Measurements from ENCODE around the gene CDH4.

Gene CDH4

DNA sequence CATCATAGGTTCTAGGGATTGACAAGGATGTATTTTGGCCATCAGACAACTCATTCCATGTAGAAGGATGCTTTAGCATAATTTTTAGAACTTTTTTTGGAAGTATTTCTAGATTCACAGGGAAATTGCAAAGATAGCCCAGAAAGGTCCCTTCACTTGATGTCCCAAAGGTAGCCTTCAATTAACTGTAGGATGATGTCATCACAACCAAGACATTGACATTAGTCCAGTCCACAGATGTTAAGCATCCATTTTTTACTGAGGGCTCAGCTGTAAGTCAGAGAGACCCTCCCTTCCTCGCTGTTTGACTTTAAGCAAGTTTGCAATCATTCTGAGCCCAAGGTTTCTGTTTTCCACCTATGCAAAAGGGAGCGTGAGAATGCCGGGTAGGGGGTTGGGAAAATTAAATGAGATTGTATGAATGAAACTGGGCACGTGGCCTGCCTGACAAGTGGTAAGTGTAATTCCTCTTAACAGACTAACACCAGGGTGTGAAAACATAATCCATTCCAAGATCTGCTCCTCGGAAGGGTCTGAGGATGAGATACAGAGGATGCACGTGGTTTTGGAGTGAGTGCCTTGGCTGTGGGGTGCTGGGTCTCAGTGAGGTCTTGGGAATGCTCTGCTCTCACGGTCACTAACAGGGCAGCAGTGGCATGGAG lies 126.8 kb downstream of the CDH4 start:
- Histone ChIP-seq H3K4me1 (ENCODE audit: control insufficient read depth in 1 of 2, insufficient read depth in 2 of 2, low read length in 2 of 2) (no peaks in the 10 kb centered on the region), H3K36me3 (ENCODE audit: control insufficient read depth in 1 of 2, insufficient read depth in 2 of 2, low read length in 2 of 2) (no peaks in the 10 kb centered on the region), H3K27me3 (ENCODE audit: low read depth, low read length) (no peaks in the 10 kb centered on the region), H3K9me3 (ENCODE audit: control insufficient read depth in 1 of 2, low read length in 2 of 2) (peaks cover 4 to 7% of the 10 kb centered on the region in 2 donors), H3K27ac (ENCODE audit: low read length) (no peak overlapping the region), H3K4me3 (ENCODE audit: low read depth in 1 of 2, low read length in 2 of 2) (no peak overlapping the region)

DNA sequence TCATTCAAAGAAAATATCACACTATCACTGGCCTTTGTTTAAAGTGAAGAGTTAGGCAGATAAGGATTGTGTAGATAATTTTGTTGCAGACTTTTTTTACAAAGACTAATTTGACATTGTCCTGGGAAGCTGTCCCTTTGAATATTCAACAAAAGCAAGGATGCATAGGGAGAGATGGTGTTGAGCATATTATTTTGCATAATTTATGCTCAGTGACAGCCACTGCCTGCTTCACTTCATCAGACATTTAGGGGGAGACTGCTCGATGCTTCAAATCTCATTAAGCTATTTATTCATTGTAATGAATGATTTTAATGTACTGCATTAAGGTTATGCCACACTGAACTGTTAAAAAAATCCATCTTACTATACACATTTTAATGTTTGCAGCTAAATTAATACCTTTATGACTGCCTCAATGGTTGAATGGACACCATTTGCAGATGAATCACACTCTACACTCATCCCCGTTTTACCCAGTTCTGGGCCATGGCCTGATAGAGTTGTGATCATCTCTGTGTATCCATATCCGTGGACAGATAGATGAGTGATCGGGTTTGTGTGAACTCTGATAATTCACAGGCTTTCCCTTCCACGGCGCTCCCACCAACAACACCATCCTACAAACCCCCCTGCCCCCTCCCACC lies 128.0 kb downstream of the CDH4 start:
- H3K27ac ChIP-seq (ENCODE audit: low read length): no peak overlapping the region
- no peaks in the 10 kb centered on the region for H3K36me3 ChIP-seq (ENCODE audit: control insufficient read depth in 1 of 2, insufficient read depth in 2 of 2, low read length in 2 of 2)
- H3K27me3 ChIP-seq (ENCODE audit: low read depth, low read length): no peaks in the 10 kb centered on the region
- H3K4me3 ChIP-seq (ENCODE audit: low read depth in 1 of 2, low read length in 2 of 2): no peak overlapping the region
- H3K9me3 ChIP-seq (ENCODE audit: control insufficient read depth in 1 of 2, low read length in 2 of 2): peaks cover 4 to 7% of the 10 kb centered on the region in 2 donors
- H3K4me1 ChIP-seq (ENCODE audit: control insufficient read depth in 1 of 2, insufficient read depth in 2 of 2, low read length in 2 of 2): no peaks in the 10 kb centered on the region

DNA sequence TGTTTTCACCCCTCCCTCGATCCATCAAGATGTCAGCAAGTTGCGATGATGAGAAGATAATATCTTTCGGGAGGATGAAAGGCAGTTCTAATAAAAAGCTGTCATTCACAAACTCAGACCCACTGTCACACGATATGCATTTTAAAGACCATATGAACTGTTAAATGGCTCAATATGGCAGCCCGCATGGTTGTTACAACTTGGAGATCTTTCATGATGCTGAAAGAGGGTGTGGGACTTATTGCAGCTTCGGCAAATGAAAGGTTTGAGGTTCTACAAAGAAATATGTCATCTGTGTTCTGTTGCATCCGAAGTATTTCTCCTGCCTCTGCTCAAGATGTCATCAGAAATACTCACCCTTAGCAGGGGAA lies 128.5 kb downstream of the CDH4 start:
- Histone ChIP-seq H3K4me3 (ENCODE audit: low read depth in 1 of 2, low read length in 2 of 2) (no peak overlapping the region), H3K36me3 (ENCODE audit: control insufficient read depth in 1 of 2, insufficient read depth in 2 of 2, low read length in 2 of 2) (no peaks in the 10 kb centered on the region), H3K27me3 (ENCODE audit: low read depth, low read length) (no peaks in the 10 kb centered on the region), H3K4me1 (ENCODE audit: control insufficient read depth in 1 of 2, insufficient read depth in 2 of 2, low read length in 2 of 2) (no peaks in the 10 kb centered on the region), H3K9me3 (ENCODE audit: control insufficient read depth in 1 of 2, low read length in 2 of 2) (peaks cover 4 to 7% of the 10 kb centered on the region in 2 donors), H3K27ac (ENCODE audit: low read length) (no peak overlapping the region)

DNA sequence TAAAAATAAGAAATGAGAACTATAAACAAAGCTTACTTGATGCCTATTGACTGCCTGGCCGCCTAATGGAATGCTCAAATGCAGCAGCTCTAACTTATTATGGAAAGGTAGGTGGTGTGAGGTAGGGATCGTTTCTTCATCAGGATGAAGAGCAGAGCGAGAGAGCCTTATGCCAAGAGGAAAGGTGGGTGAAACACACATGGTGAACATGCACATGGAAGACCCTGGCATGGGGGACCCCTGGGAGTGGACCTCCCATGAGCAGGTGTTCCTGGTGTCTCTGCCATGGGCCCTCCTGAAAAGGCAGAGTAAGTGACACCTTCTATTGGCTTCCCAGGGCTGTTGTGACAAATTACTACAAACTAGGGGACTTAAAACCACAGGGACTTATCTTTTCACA lies 130.1 kb downstream of the CDH4 start:
- Histone ChIP-seq H3K27me3 (ENCODE audit: low read depth, low read length) (no peaks in the 10 kb centered on the region), H3K36me3 (ENCODE audit: control insufficient read depth in 1 of 2, insufficient read depth in 2 of 2, low read length in 2 of 2) (no peaks in the 10 kb centered on the region), H3K27ac (ENCODE audit: low read length) (no peak overlapping the region), H3K9me3 (ENCODE audit: control insufficient read depth in 1 of 2, low read length in 2 of 2) (peaks cover 4 to 5% of the 10 kb centered on the region in 2 donors), H3K4me3 (ENCODE audit: low read depth in 1 of 2, low read length in 2 of 2) (no peak overlapping the region), H3K4me1 (ENCODE audit: control insufficient read depth in 1 of 2, insufficient read depth in 2 of 2, low read length in 2 of 2) (no peaks in the 10 kb centered on the region)

DNA sequence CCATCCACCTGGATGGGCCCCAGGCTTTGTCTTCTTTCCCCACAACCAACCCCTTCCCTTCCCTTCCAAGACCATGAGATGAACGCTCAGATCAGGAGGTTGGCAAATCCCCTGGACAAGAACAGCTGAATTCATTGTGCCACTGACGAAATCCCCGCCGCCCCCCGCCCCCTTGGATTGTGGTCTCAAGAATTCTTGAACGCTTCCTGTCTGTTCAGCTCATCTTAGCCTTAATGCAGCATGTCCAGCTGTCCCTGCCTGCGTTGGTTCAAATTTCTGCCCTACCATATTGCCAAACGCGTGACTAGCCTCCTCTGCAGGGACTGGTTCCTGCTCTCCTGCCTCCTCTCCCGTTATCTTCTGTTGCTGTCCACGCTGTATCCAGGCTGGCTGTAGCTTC lies 133.2 kb downstream of the CDH4 start:
- H3K9me3 ChIP-seq (ENCODE audit: control insufficient read depth in 1 of 2, low read length in 2 of 2): peaks cover 0 to 4% of the 10 kb centered on the region in 2 donors
- no peak overlapping the region for H3K4me3 ChIP-seq (ENCODE audit: low read depth in 1 of 2, low read length in 2 of 2)
- no peaks in the 10 kb centered on the region for H3K36me3 ChIP-seq (ENCODE audit: control insufficient read depth in 1 of 2, insufficient read depth in 2 of 2, low read length in 2 of 2)
- H3K27me3 ChIP-seq (ENCODE audit: low read depth, low read length): no peaks in the 10 kb centered on the region
- no peak overlapping the region for H3K27ac ChIP-seq (ENCODE audit: low read length)
- H3K4me1 ChIP-seq (ENCODE audit: control insufficient read depth in 1 of 2, insufficient read depth in 2 of 2, low read length in 2 of 2): no peaks in the 10 kb centered on the region

DNA sequence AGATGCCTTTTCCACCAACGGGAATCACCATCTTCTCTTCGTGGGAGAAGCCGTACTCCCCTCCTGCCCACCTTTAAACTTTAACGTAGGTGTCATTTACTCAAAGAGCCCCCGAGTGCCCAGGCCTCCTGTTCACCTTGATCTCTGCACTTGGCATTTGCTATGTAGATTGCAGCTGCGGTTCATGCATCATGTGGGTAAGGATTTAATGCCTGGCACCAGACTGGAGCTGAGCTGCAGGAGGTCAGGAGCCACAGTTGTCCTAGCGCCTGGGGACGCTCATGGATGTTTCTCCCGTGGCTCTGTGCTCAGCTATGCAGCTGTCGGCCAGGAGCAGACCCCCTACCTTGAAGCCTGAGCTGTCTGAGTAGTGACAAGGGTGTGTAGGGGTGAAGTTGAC lies 133.7 kb downstream of the CDH4 start:
- H3K27ac ChIP-seq (ENCODE audit: low read length): no peak overlapping the region
- no peaks in the 10 kb centered on the region for H3K4me1 ChIP-seq (ENCODE audit: control insufficient read depth in 1 of 2, insufficient read depth in 2 of 2, low read length in 2 of 2)
- H3K4me3 ChIP-seq (ENCODE audit: low read depth in 1 of 2, low read length in 2 of 2): no peak overlapping the region
- no peaks in the 10 kb centered on the region for H3K36me3 ChIP-seq (ENCODE audit: control insufficient read depth in 1 of 2, insufficient read depth in 2 of 2, low read length in 2 of 2)
- peaks cover 0 to 4% of the 10 kb centered on the region in 2 donors for H3K9me3 ChIP-seq (ENCODE audit: control insufficient read depth in 1 of 2, low read length in 2 of 2)
- H3K27me3 ChIP-seq (ENCODE audit: low read depth, low read length): no peaks in the 10 kb centered on the region

DNA sequence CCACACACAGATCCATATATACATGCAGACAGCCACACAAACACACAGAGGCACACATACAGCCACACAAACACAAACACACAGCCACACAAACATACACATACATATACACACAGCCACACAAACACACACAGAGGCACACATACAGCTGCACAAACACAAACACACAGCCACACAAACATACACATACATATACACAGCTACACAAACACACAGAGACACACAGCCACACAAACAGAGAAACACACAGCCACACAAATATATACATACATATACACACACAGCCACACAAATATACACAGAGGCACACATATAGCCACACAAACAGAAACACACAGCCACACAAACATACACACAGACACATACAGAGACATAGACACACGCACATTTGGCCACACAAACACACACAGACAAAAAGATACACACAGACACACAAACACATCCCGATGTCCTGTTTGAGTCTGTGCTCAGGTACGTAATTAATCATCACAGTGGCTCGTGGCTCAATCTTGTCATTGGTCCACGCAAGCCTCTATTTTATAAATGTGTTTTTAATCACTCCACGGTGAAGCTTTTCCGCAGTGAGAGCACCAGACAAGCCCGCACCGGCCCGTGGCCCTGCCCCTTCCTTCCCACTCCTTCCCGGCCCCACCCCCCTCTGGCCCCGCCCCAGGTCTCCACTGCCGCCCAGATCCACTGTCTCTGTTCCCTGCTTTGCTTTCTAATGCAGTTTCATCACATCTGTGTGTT lies 135.3 kb downstream of the CDH4 start:
- Histone ChIP-seq H3K9me3 (ENCODE audit: control insufficient read depth in 1 of 2, low read length in 2 of 2) (peaks cover 0 to 2% of the 10 kb centered on the region in 2 donors), H3K4me1 (ENCODE audit: control insufficient read depth in 1 of 2, insufficient read depth in 2 of 2, low read length in 2 of 2) (no peaks in the 10 kb centered on the region), H3K36me3 (ENCODE audit: control insufficient read depth in 1 of 2, insufficient read depth in 2 of 2, low read length in 2 of 2) (no peaks in the 10 kb centered on the region), H3K27ac (ENCODE audit: low read length) (no peak overlapping the region), H3K27me3 (ENCODE audit: low read depth, low read length) (no peaks in the 10 kb centered on the region), H3K4me3 (ENCODE audit: low read depth in 1 of 2, low read length in 2 of 2) (no peak overlapping the region)

DNA sequence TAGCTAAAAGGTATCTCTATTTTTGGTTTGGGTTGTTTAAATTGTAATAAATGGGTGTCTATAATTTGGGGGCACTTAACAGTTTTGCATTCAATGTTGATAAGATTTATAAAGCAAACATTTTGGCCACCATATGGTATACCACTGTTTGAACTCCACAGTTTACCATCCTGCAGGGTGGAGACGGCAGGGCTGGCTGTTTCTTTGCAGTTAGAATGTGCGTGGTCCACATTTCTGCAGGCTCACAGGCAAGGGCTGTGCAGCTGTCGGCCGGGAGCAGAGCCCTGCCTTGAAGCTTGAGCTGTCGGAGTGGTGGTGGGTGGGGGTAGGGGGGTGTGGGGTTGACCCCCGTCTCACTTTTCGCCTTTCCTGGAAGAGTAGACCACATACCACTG lies 135.9 kb downstream of the CDH4 start:
- H3K4me3 ChIP-seq (ENCODE audit: low read depth in 1 of 2, low read length in 2 of 2): no peak overlapping the region
- H3K9me3 ChIP-seq (ENCODE audit: control insufficient read depth in 1 of 2, low read length in 2 of 2): no peaks in the 10 kb centered on the region
- H3K27ac ChIP-seq (ENCODE audit: low read length): no peak overlapping the region
- no peaks in the 10 kb centered on the region for H3K27me3 ChIP-seq (ENCODE audit: low read depth, low read length)
- H3K4me1 ChIP-seq (ENCODE audit: control insufficient read depth in 1 of 2, insufficient read depth in 2 of 2, low read length in 2 of 2): no peaks in the 10 kb centered on the region
- H3K36me3 ChIP-seq (ENCODE audit: control insufficient read depth in 1 of 2, insufficient read depth in 2 of 2, low read length in 2 of 2): no peaks in the 10 kb centered on the region

DNA sequence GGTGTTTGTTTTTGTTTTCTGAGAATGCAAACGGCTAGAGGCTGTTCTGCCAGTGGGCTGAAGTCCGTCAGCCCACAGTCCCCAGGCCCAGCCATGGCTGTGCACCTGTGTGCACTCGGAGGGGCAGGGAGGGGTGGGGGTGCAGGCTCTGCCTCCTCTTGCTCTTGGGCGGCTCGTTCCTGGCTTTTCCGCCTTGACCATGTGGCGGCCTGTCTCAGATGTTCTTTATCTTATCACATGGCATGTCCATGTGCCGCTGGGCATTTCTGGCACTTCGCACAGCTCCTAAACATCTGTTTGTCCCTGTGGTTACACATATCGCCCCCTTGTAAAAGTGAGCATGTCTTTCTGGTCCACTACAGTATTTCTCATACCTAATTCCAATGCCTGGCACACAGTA lies 137.0 kb downstream of the CDH4 start:
- Histone ChIP-seq H3K27me3 (ENCODE audit: low read depth, low read length) (no peaks in the 10 kb centered on the region), H3K27ac (ENCODE audit: low read length) (no peak overlapping the region), H3K4me1 (ENCODE audit: control insufficient read depth in 1 of 2, insufficient read depth in 2 of 2, low read length in 2 of 2) (no peaks in the 10 kb centered on the region), H3K9me3 (ENCODE audit: control insufficient read depth in 1 of 2, low read length in 2 of 2) (no peaks in the 10 kb centered on the region), H3K4me3 (ENCODE audit: low read depth in 1 of 2, low read length in 2 of 2) (no peak overlapping the region), H3K36me3 (ENCODE audit: control insufficient read depth in 1 of 2, insufficient read depth in 2 of 2, low read length in 2 of 2) (no peaks in the 10 kb centered on the region)

DNA sequence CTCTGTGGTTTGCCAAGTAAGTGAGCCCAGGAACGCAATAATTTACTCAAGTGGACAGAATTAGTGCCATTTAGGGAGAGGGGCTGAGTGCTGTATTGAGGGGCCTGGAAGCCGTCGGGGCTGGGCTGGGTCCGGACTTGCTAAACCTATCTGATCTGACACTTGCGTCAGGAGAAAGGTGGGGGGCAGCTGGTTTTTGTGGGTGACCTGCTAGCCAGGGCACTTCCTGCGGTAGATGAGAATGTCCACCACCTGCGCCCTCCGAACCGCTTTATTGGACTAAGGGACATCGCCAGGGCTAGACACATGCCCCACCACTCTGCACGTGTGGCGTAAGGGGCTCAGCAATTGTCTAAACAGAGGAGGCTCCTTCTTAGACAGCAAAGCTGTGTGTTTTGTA lies 139.1 kb downstream of the CDH4 start:
- H3K4me3 ChIP-seq (ENCODE audit: low read depth in 1 of 2, low read length in 2 of 2): no peak overlapping the region
- H3K4me1 ChIP-seq (ENCODE audit: control insufficient read depth in 1 of 2, insufficient read depth in 2 of 2, low read length in 2 of 2): no peaks in the 10 kb centered on the region
- no peaks in the 10 kb centered on the region for H3K9me3 ChIP-seq (ENCODE audit: control insufficient read depth in 1 of 2, low read length in 2 of 2)
- no peak overlapping the region for H3K27ac ChIP-seq (ENCODE audit: low read length)
- H3K27me3 ChIP-seq (ENCODE audit: low read depth, low read length): no peaks in the 10 kb centered on the region
- H3K36me3 ChIP-seq (ENCODE audit: control insufficient read depth in 1 of 2, insufficient read depth in 2 of 2, low read length in 2 of 2): no peaks in the 10 kb centered on the region

DNA sequence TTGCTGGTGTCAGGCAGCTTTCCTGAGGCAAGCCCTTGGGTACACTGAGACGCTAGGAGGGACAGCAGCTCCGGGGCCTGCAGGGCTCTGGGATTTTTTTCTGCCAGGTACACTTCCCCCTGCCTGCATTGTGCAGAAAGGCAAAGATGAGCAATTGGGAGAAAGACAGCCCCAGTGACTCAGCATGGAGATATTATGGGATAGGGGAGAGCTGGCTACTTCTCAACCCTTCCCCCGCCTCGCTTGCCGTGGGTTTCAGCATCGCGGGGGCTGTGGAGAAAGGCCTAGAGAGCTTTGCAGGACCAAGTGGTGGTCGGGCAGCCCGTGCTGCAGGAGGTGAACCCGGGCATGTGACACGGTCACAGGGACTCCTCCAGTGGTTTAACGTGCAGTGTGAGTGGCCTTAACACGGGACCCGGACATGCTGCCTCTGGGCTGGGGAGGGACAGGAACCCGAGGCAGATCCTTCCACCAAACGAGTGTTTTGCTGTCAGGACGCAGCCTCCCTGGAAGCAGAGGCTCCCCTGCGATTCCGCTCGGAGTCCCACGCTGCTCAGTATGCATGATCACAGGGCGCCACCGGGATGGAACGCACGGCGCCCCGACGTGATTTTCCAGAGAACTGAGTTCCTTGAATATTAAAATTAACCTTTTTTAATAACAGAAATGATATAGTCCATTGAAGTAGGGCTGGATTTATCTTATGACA lies 139.9 kb downstream of the CDH4 start:
- Histone ChIP-seq H3K27me3 (ENCODE audit: low read depth, low read length) (no peaks in the 10 kb centered on the region), H3K36me3 (ENCODE audit: control insufficient read depth in 1 of 2, insufficient read depth in 2 of 2, low read length in 2 of 2) (no peaks in the 10 kb centered on the region), H3K9me3 (ENCODE audit: control insufficient read depth in 1 of 2, low read length in 2 of 2) (no peaks in the 10 kb centered on the region), H3K4me1 (ENCODE audit: control insufficient read depth in 1 of 2, insufficient read depth in 2 of 2, low read length in 2 of 2) (no peaks in the 10 kb centered on the region), H3K4me3 (ENCODE audit: low read depth in 1 of 2, low read length in 2 of 2) (no peak overlapping the region), H3K27ac (ENCODE audit: low read length) (no peak overlapping the region)
